Testis (tissue), 3 donors: Measurements from ENCODE around the gene LILRB1. TPM values are rescaled to one million over a fixed set of nuclear protein-coding genes. Genes with fewer than 3 reads are reported as not detected.

Source experiments
- microRNA-seq, 2 donors: library from miRNA; unstranded; fragments of <30 nt; microRNA quantifications; one replicate each; pipeline ENCODE4, GENCODE V29; 2016; ENCODE audit warnings: borderline number of aligned reads in 2 of 2, borderline replicate concordance in 1 of 2
- polyA plus RNA-seq: library from polyadenylated mRNA; stranded (reverse); fragments of 350-450 nt; fragmentation: Illumina TruSeq; extraction: RNeasy Lipid Tissue Mini Kit (QIAGEN cat#74804); gene quantifications from one replicate; pipeline ENCODE4 v1.2.3, GENCODE V29; 2014; ENCODE audit warnings: low read depth, low replicate concordance; ENCODE audit not compliant: insufficient read depth
- small RNA-seq, 2 donors: library from RNA; depleted of rRNA; stranded (forward); fragments of <200 nt; gene quantifications; one replicate each; pipeline ENCODE3, GENCODE V24; 2016
- total RNA-seq, 2 donors: library from RNA; depleted of rRNA; stranded (reverse); fragments of >200 nt; gene quantifications; one replicate each; pipeline ENCODE4 v1.2.3, GENCODE V29; 2016

The LILRB1 gene
- total and polyA plus RNA-seq, 3 donors from 2014 or later, result 0.63 to 2.2 (median 0.93) TPM

Small RNAs within 50 kb of the gene (microRNA-seq; reads per million reads assigned to microRNA genes)
- gene MIR8061, result 0 reads per million in 2 donors

Small RNAs within 50 kb of the gene (small RNA-seq; reads per million reads assigned to genes)
- gene AC245036.3, result 0 to 0.09 reads per million in 2 donors
- gene MIR8061, result 0 reads per million in 2 donors

Other genes starting within 250 kb of the LILRB1 start
- 100 to 1,000 TPM; 226 to 248 TPM for gene TTYH1, start 215.0 kb upstream of the LILRB1 start, total RNA-seq
- gene TTYH1, start 215.0 kb upstream of the LILRB1 start, polyA plus RNA-seq, result 126 TPM
- 100 to 1,000 TPM; 313 to 507 TPM for gene LENG8, start 181.3 kb upstream of the LILRB1 start, total RNA-seq
- 167 TPM for gene LENG8, start 181.3 kb upstream of the LILRB1 start, polyA plus RNA-seq
- 1 to 10 TPM; 5.6 to 5.8 TPM for gene LENG9, start 166.7 kb upstream of the LILRB1 start, total RNA-seq
- gene LENG9, start 166.7 kb upstream of the LILRB1 start, polyA plus RNA-seq, result 1.9 TPM
- 10 to 100 TPM; 10.2 to 11.9 TPM for gene CDC42EP5, start 157.2 kb upstream of the LILRB1 start, total RNA-seq
- gene CDC42EP5, start 157.2 kb upstream of the LILRB1 start, polyA plus RNA-seq, result 7.8 TPM
- not detected for gene LAIR2, start 127.7 kb upstream of the LILRB1 start, total RNA-seq
- gene LAIR2, start 127.7 kb upstream of the LILRB1 start, polyA plus RNA-seq, result 0.65 TPM
- under 1 TPM; 0.47 to 0.87 TPM for gene LILRA2, start 56.7 kb upstream of the LILRB1 start, total RNA-seq
- gene LILRA2, start 56.7 kb upstream of the LILRB1 start, polyA plus RNA-seq, result 2.6 TPM
- under 1 TPM in 1 of 2 donors, not detected in 1; 0.50 TPM for gene LILRA1, start 36.9 kb upstream of the LILRB1 start, total RNA-seq
- 0.62 TPM for gene LILRA1, start 36.9 kb upstream of the LILRB1 start, polyA plus RNA-seq
- gene LILRB4, start 32.5 kb downstream of the LILRB1 start, total RNA-seq, result 1 to 10 TPM; 1.0 to 3.2 TPM
- 12.6 TPM for gene LILRB4, start 32.5 kb downstream of the LILRB1 start, polyA plus RNA-seq
- not detected for gene KIR3DL3, start 94.0 kb downstream of the LILRB1 start, total RNA-seq
- gene KIR3DL3, start 94.0 kb downstream of the LILRB1 start, polyA plus RNA-seq, result 0.18 TPM
- not detected for gene KIR2DL3, start 108.0 kb downstream of the LILRB1 start, total RNA-seq
- not detected for gene KIR2DL3, start 108.0 kb downstream of the LILRB1 start, polyA plus RNA-seq
- gene KIR2DL1, start 139.3 kb downstream of the LILRB1 start, total RNA-seq, result not detected
- not detected for gene KIR2DL1, start 139.3 kb downstream of the LILRB1 start, polyA plus RNA-seq
- under 1 TPM in 1 of 2 donors, not detected in 1; 0.31 TPM for gene KIR2DL4, start 173.1 kb downstream of the LILRB1 start, total RNA-seq
- gene KIR2DL4, start 173.1 kb downstream of the LILRB1 start, polyA plus RNA-seq, result not detected
- not detected for gene KIR3DL1, start 186.0 kb downstream of the LILRB1 start, total RNA-seq
- not detected for gene KIR3DL1, start 186.0 kb downstream of the LILRB1 start, polyA plus RNA-seq
- under 1 TPM in 1 of 2 donors, not detected in 1; 0.19 TPM for gene KIR2DS4, start 202.2 kb downstream of the LILRB1 start, total RNA-seq
- not detected for gene KIR2DS4, start 202.2 kb downstream of the LILRB1 start, polyA plus RNA-seq
- not detected for gene KIR3DL2, start 220.0 kb downstream of the LILRB1 start, total RNA-seq
- not detected for gene KIR3DL2, start 220.0 kb downstream of the LILRB1 start, polyA plus RNA-seq
- gene FCAR, start 243.8 kb downstream of the LILRB1 start, total RNA-seq, result not detected
- not detected for gene FCAR, start 243.8 kb downstream of the LILRB1 start, polyA plus RNA-seq